Gastrocnemius medialis (tissue), 4 donors: ENCODE measurements around the gene PAPOLA.

Source experiments
- POLR2A ChIP-seq, 2 donors: fragments of 450-650 bp; IDR thresholded peaks; one replicate each; pipeline ENCODE4 v1.6.1; 2017; ENCODE audit warnings: antibody characterized with exemption in 2 of 2, mild to moderate bottlenecking in 2 of 2, moderate library complexity in 2 of 2
- TF ChIP-seq, protein P1 (sequence below), 5 experiments: fragments of 450-650 bp in 3 of 5; fragments of 200-600 bp in 2 of 5; sonication (generic) in 2 of 5; IDR thresholded peaks in 4 of 5; conservative IDR thresholded peaks in 1 of 5; 1 replicate in 4 of 5; 2 replicates in 1 of 5; pipeline ENCODE4 v1.5.1; 2016 to 2019; ENCODE audit warnings: antibody characterized with exemption in 5 of 5, mild to moderate bottlenecking in 3 of 5, moderate library complexity in 3 of 5

DNA sequence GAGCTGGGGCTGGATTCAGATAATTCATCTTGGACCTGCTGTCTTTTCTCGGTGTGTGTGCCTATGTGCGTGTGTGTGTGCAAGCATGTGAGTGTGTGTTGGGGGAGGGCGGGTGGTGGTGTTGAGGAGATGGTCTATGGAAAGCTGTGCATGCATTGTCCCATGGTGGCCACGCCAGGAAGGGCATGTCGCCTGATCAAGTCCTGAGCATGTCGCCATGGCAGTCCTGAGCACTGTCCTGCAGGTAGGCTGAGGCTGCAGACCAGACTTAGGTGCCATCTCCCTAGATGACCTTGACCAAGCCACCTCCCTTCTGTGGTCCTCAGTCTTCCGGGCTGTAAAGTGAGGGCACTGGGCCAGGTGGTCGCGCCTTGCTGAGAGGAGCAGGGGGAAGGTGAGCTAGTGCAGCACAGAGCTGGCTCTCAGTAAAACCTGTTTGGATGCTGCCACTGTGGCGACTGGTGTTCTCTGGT is 81.4 kb downstream of the PAPOLA start:
- TF ChIP-seq, protein P1, sequence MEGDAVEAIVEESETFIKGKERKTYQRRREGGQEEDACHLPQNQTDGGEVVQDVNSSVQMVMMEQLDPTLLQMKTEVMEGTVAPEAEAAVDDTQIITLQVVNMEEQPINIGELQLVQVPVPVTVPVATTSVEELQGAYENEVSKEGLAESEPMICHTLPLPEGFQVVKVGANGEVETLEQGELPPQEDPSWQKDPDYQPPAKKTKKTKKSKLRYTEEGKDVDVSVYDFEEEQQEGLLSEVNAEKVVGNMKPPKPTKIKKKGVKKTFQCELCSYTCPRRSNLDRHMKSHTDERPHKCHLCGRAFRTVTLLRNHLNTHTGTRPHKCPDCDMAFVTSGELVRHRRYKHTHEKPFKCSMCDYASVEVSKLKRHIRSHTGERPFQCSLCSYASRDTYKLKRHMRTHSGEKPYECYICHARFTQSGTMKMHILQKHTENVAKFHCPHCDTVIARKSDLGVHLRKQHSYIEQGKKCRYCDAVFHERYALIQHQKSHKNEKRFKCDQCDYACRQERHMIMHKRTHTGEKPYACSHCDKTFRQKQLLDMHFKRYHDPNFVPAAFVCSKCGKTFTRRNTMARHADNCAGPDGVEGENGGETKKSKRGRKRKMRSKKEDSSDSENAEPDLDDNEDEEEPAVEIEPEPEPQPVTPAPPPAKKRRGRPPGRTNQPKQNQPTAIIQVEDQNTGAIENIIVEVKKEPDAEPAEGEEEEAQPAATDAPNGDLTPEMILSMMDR (IDR thresholded peaks at IDR 0.05 in 4 of 5, conservative IDR thresholded peaks at IDR 0.05 in 1 of 5): no peak
- no peak for TF ChIP-seq POLR2A (IDR thresholded peaks at IDR 0.05)
